ENCODE results near the gene HCK. TPM values are rescaled to one million over a fixed set of nuclear protein-coding genes. Genes with fewer than 3 reads are reported as not detected.

HCK gene
- total RNA-seq, 5 donors from 2014 or later (not counting 1 experiment from before 2014, with no cell fraction given) = 0.29 to 1.5 (median 0.73) TPM

- ATAC-seq (replicated peaks in 1 of 4) (no peak), DNase-seq (no peak)
- H3K4me3 Mint-ChIP-seq = no peak overlapping the region
- peaks cover 64% of the 10 kb centered on the region for H3K36me3 Mint-ChIP-seq
- Histone ChIP-seq H3K9me3 (no peaks in the 10 kb centered on the region), H3K36me3 (ENCODE audit: control insufficient read depth in 2 of 2, extremely low read depth in 1 of 2, insufficient read depth in 1 of 2, low read length in 1 of 2) (peaks cover 24 to 79% of the 10 kb centered on the region in 2 donors), H3K27ac (ENCODE audit: low read length) (no peak overlapping the region), H3K4me1 (ENCODE audit: control insufficient read depth in 1 of 2, extremely low read depth in 1 of 2, insufficient read depth in 2 of 2, low read length in 2 of 2) (no peaks in the 10 kb centered on the region), H3K4me3 (ENCODE audit: control insufficient read depth in 1 of 2, extremely low read depth in 1 of 2, low read length in 1 of 2) (no peak overlapping the region), H3K27me3 (replicated peaks in 1 of 2; ENCODE audit: control insufficient read depth in 2 of 2, extremely low read depth in 1 of 2, insufficient read depth in 2 of 2, low read length in 1 of 2) (no peaks in the 10 kb centered on the region)
- H3K4me1 Mint-ChIP-seq = peaks cover 0 to 7% (median 0%) of the 10 kb centered on the region in 3 donors
- CTCF ChIA-PET = no interaction called here
- no peaks in the 10 kb centered on the region for H3K27me3 Mint-ChIP-seq
- 100% methylated on average over 8 of the region's 8 CpGs for WGBS (ENCODE audit: insufficient coverage)
- POLR2A ChIA-PET = no interaction called here
- no peak overlapping the region for H3K27ac Mint-ChIP-seq
- H3K9me3 Mint-ChIP-seq = no peaks in the 10 kb centered on the region
These were observed 86.9 kb downstream of the HCK start for GRCh38 chr20:32138921-32139320.

GRCh38 chr20:32139947-32140346 is 87.9 kb downstream of the HCK start:
- Mint-ChIP-seq H3K4me3 (no peak overlapping the region), H3K36me3 (peaks cover 71% of the 10 kb centered on the region), H3K4me1 (peaks cover 0 to 7% (median 0%) of the 10 kb centered on the region in 3 donors), H3K27ac (no peak overlapping the region), H3K27me3 (no peaks in the 10 kb centered on the region), H3K9me3 (no peaks in the 10 kb centered on the region)
- H3K27ac ChIP-seq (ENCODE audit: low read length) = no peak overlapping the region
- 87% methylated on average over 2 of the region's 3 CpGs for WGBS (ENCODE audit: insufficient coverage)
- peaks cover 20 to 85% of the 10 kb centered on the region in 2 donors for H3K36me3 ChIP-seq (ENCODE audit: control insufficient read depth in 2 of 2, extremely low read depth in 1 of 2, insufficient read depth in 1 of 2, low read length in 1 of 2)
- H3K9me3 ChIP-seq = no peaks in the 10 kb centered on the region
- ChIA-PET POLR2A (no interaction called here), CTCF (no interaction called here)
- DNase-seq (no peak), ATAC-seq (replicated peaks in 1 of 4) (no peak)
- H3K4me3 ChIP-seq (ENCODE audit: control insufficient read depth in 1 of 2, extremely low read depth in 1 of 2, low read length in 1 of 2) = no peak overlapping the region
- H3K27me3 ChIP-seq (replicated peaks in 1 of 2; ENCODE audit: control insufficient read depth in 2 of 2, extremely low read depth in 1 of 2, insufficient read depth in 2 of 2, low read length in 1 of 2) = no peaks in the 10 kb centered on the region
- H3K4me1 ChIP-seq (ENCODE audit: control insufficient read depth in 1 of 2, extremely low read depth in 1 of 2, insufficient read depth in 2 of 2, low read length in 2 of 2) = no peaks in the 10 kb centered on the region

- H3K4me3 ChIP-seq (ENCODE audit: control insufficient read depth in 1 of 2, extremely low read depth in 1 of 2, low read length in 1 of 2) = no peak overlapping the region
- no peaks in the 10 kb centered on the region for H3K9me3 Mint-ChIP-seq
- CTCF ChIA-PET = no interaction called here
- H3K27ac ChIP-seq (ENCODE audit: low read length) = no peak overlapping the region
- H3K4me3 Mint-ChIP-seq = no peak overlapping the region
- H3K4me1 ChIP-seq (ENCODE audit: control insufficient read depth in 1 of 2, extremely low read depth in 1 of 2, insufficient read depth in 2 of 2, low read length in 2 of 2) = no peaks in the 10 kb centered on the region
- 100% methylated on average over 3 of the region's 4 CpGs for WGBS (ENCODE audit: insufficient coverage)
- ATAC-seq (replicated peaks in 1 of 4) (no peak), DNase-seq (no peak)
- POLR2A ChIA-PET = no interaction called here
- H3K9me3 ChIP-seq = no peaks in the 10 kb centered on the region
- H3K4me1 Mint-ChIP-seq = peaks cover 0 to 7% (median 0%) of the 10 kb centered on the region in 3 donors
- no peaks in the 10 kb centered on the region for H3K27me3 Mint-ChIP-seq
- peaks cover 20 to 88% of the 10 kb centered on the region in 2 donors for H3K36me3 ChIP-seq (ENCODE audit: control insufficient read depth in 2 of 2, extremely low read depth in 1 of 2, insufficient read depth in 1 of 2, low read length in 1 of 2)
- H3K27ac Mint-ChIP-seq = no peak overlapping the region
- H3K36me3 Mint-ChIP-seq = peaks cover 73% of the 10 kb centered on the region
- no peaks in the 10 kb centered on the region for H3K27me3 ChIP-seq (replicated peaks in 1 of 2; ENCODE audit: control insufficient read depth in 2 of 2, extremely low read depth in 1 of 2, insufficient read depth in 2 of 2, low read length in 1 of 2)
These were observed 88.6 kb downstream of the HCK start for GRCh38 chr20:32140603-32141002.

- Mint-ChIP-seq H3K27ac (no peak overlapping the region), H3K4me1 (peaks cover 0 to 7% (median 0%) of the 10 kb centered on the region in 3 donors), H3K36me3 (peaks cover 74% of the 10 kb centered on the region), H3K27me3 (no peaks in the 10 kb centered on the region), H3K4me3 (no peak overlapping the region), H3K9me3 (no peaks in the 10 kb centered on the region)
- WGBS (ENCODE audit: insufficient coverage) = 97% methylated on average over 21 of the region's 21 CpGs
- H3K4me1 ChIP-seq (ENCODE audit: control insufficient read depth in 1 of 2, extremely low read depth in 1 of 2, insufficient read depth in 2 of 2, low read length in 2 of 2) = no peaks in the 10 kb centered on the region
- no peaks in the 10 kb centered on the region for H3K9me3 ChIP-seq
- peaks cover 28 to 89% of the 10 kb centered on the region in 2 donors for H3K36me3 ChIP-seq (ENCODE audit: control insufficient read depth in 2 of 2, extremely low read depth in 1 of 2, insufficient read depth in 1 of 2, low read length in 1 of 2)
- DNase-seq = no peak
- no peak overlapping the region for H3K27ac ChIP-seq (ENCODE audit: low read length)
- POLR2A ChIA-PET = no interaction called here
- ATAC-seq (replicated peaks in 1 of 4) = no peak
- CTCF ChIA-PET = no interaction called here
- no peaks in the 10 kb centered on the region for H3K27me3 ChIP-seq (replicated peaks in 1 of 2; ENCODE audit: control insufficient read depth in 2 of 2, extremely low read depth in 1 of 2, insufficient read depth in 2 of 2, low read length in 1 of 2)
- H3K4me3 ChIP-seq (ENCODE audit: control insufficient read depth in 1 of 2, extremely low read depth in 1 of 2, low read length in 1 of 2) = no peak overlapping the region
These were observed 89.5 kb downstream of the HCK start for GRCh38 chr20:32141465-32141980.

- CTCF ChIA-PET = no interaction called here
- POLR2A ChIA-PET = no interaction called here
- H3K27me3 Mint-ChIP-seq = no peaks in the 10 kb centered on the region
- H3K27ac Mint-ChIP-seq = no peak overlapping the region
- H3K36me3 ChIP-seq (ENCODE audit: control insufficient read depth in 2 of 2, extremely low read depth in 1 of 2, insufficient read depth in 1 of 2, low read length in 1 of 2) = peaks cover 30 to 89% of the 10 kb centered on the region in 2 donors
- peaks cover 0 to 7% (median 0%) of the 10 kb centered on the region in 3 donors for H3K4me1 Mint-ChIP-seq
- no peak overlapping the region for H3K27ac ChIP-seq (ENCODE audit: low read length)
- 100% methylated on average over 2 of the region's 5 CpGs for WGBS (ENCODE audit: insufficient coverage)
- ATAC-seq (replicated peaks in 1 of 4) (no peak), DNase-seq (no peak)
- H3K4me1 ChIP-seq (ENCODE audit: control insufficient read depth in 1 of 2, extremely low read depth in 1 of 2, insufficient read depth in 2 of 2, low read length in 2 of 2) = no peaks in the 10 kb centered on the region
- H3K4me3 Mint-ChIP-seq = no peak overlapping the region
- no peaks in the 10 kb centered on the region for H3K27me3 ChIP-seq (replicated peaks in 1 of 2; ENCODE audit: control insufficient read depth in 2 of 2, extremely low read depth in 1 of 2, insufficient read depth in 2 of 2, low read length in 1 of 2)
- no peaks in the 10 kb centered on the region for H3K9me3 Mint-ChIP-seq
- H3K36me3 Mint-ChIP-seq = peaks cover 74% of the 10 kb centered on the region
- H3K4me3 ChIP-seq (ENCODE audit: control insufficient read depth in 1 of 2, extremely low read depth in 1 of 2, low read length in 1 of 2) = no peak overlapping the region
- no peaks in the 10 kb centered on the region for H3K9me3 ChIP-seq
These were observed 90.0 kb downstream of the HCK start for GRCh38 chr20:32142088-32142487.

GRCh38 chr20:32142991-32143390 is 90.9 kb downstream of the HCK start:
- Mint-ChIP-seq H3K4me3 (no peak overlapping the region), H3K27me3 (no peaks in the 10 kb centered on the region), H3K27ac (no peak overlapping the region), H3K4me1 (peaks cover 0 to 7% (median 0%) of the 10 kb centered on the region in 3 donors), H3K9me3 (no peaks in the 10 kb centered on the region), H3K36me3 (peaks cover 68% of the 10 kb centered on the region)
- Histone ChIP-seq H3K36me3 (ENCODE audit: control insufficient read depth in 2 of 2, extremely low read depth in 1 of 2, insufficient read depth in 1 of 2, low read length in 1 of 2) (peaks cover 30 to 84% of the 10 kb centered on the region in 2 donors), H3K4me3 (ENCODE audit: control insufficient read depth in 1 of 2, extremely low read depth in 1 of 2, low read length in 1 of 2) (no peak overlapping the region), H3K9me3 (no peaks in the 10 kb centered on the region), H3K27me3 (replicated peaks in 1 of 2; ENCODE audit: control insufficient read depth in 2 of 2, extremely low read depth in 1 of 2, insufficient read depth in 2 of 2, low read length in 1 of 2) (no peaks in the 10 kb centered on the region), H3K27ac (ENCODE audit: low read length) (no peak overlapping the region), H3K4me1 (ENCODE audit: control insufficient read depth in 1 of 2, extremely low read depth in 1 of 2, insufficient read depth in 2 of 2, low read length in 2 of 2) (no peaks in the 10 kb centered on the region)
- 100% methylated on average over 4 of the region's 15 CpGs for WGBS (ENCODE audit: insufficient coverage)
- CTCF ChIA-PET = no interaction called here
- ATAC-seq (replicated peaks in 1 of 4) = no peak
- POLR2A ChIA-PET = no interaction called here
- no peak for DNase-seq

Data from T-cell (primary cell).